Omental fat pad (tissue), 4 donors: Measurements from ENCODE around the gene FLVCR2. TPM values are rescaled to one million over a fixed set of nuclear protein-coding genes. Genes with fewer than 3 reads are reported as not detected.

ENCODE experiments used
- ATAC-seq: fragments of 150-250 bp; one replicate; pipeline ENCODE4 v1.9.1; 2016; ENCODE audit warnings: mild to moderate bottlenecking, moderate library complexity; ENCODE audit not compliant: low FRiP score
- DNase-seq: peaks from one replicate; pipeline ENCODE4 v3.0.0-alpha.2; 2019; ENCODE audit warnings: low spot score
- total RNA-seq, 4 donors: library from RNA; depleted of rRNA; stranded (reverse); fragments of >200 nt; gene quantifications; one replicate each; pipeline ENCODE4 v1.1.0, GENCODE V29; 2016
- TF ChIP-seq, protein P1 (sequence below), 3 donors: fragments of 450-650 bp; IDR thresholded peaks; one replicate each; pipeline ENCODE4 v1.5.1; 2016 to 2017; ENCODE audit warnings: antibody characterized with exemption in 3 of 3, mild to moderate bottlenecking in 3 of 3, moderate library complexity in 2 of 3

FLVCR2 gene
- total RNA-seq, 4 donors from 2014 or later: 5.8 to 25.6 (median 11.8) TPM

DNA sequence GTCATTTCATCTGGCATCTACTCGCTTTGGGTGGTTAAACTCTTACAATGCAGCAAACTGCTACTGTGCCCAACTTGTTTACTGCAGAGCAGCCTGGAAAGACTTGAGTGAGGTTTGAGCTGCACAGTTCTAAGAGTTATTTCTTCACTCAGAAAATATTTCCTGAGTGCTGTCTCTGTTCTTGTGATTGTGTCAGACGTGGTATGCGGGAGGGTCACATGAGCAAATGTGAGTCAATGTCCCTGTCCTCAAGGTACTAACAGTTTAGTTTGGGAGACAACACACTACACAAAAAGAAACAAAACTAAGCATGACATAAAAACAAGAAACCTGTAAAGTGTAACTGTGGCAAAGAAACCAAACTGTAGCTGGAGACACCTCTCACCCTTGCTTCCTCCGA lies 32.4 kb downstream of the FLVCR2 start:
- TF ChIP-seq, protein P1, sequence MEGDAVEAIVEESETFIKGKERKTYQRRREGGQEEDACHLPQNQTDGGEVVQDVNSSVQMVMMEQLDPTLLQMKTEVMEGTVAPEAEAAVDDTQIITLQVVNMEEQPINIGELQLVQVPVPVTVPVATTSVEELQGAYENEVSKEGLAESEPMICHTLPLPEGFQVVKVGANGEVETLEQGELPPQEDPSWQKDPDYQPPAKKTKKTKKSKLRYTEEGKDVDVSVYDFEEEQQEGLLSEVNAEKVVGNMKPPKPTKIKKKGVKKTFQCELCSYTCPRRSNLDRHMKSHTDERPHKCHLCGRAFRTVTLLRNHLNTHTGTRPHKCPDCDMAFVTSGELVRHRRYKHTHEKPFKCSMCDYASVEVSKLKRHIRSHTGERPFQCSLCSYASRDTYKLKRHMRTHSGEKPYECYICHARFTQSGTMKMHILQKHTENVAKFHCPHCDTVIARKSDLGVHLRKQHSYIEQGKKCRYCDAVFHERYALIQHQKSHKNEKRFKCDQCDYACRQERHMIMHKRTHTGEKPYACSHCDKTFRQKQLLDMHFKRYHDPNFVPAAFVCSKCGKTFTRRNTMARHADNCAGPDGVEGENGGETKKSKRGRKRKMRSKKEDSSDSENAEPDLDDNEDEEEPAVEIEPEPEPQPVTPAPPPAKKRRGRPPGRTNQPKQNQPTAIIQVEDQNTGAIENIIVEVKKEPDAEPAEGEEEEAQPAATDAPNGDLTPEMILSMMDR (IDR thresholded peaks at IDR 0.05): no peak
- no peak for DNase-seq
- peak; percentile 35 for ATAC-seq

DNA sequence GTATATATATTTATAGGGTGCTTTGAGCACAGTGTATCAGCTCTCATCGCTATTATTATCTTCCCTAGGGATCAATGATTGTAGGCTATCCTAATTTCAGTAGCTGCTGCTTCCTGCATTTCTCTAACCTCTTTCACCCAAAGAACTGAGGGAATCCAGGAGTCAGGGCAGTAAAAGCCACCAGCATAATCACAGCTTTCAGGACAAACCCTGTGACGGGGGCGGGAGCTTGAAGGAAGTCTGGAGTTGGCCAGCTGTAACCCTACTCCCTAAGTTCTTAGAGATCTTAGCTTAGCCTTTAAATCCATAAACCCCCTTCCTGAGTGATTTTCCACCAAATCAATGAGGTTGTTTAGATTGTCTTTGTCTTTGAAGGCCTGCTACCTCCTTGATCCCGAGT lies 33.7 kb downstream of the FLVCR2 start:
- TF ChIP-seq, protein P1 (IDR thresholded peaks at IDR 0.05): no peak
- ATAC-seq: no peak
- no peak for DNase-seq

DNA sequence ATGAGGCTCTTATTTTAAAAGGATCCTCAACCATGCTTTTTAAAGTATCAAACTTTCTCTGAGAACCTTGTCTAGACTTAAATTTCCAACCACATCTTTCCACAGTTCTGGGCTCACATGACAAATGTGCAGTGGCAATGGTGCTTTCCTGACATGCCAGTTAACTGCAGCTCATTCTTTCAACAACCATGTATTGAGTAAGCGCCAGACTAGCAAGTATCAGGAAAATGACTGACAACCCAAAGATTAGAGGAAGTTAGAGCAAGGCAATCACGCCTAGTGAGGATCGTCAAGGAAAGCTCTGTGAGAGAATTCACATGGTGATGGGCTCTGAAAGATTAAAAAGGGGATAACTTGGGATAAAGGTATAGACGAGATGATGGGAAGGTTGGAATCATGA lies 35.8 kb downstream of the FLVCR2 start:
- no peak for ATAC-seq
- TF ChIP-seq, protein P1 (IDR thresholded peaks at IDR 0.05): no peak
- no peak for DNase-seq

DNA sequence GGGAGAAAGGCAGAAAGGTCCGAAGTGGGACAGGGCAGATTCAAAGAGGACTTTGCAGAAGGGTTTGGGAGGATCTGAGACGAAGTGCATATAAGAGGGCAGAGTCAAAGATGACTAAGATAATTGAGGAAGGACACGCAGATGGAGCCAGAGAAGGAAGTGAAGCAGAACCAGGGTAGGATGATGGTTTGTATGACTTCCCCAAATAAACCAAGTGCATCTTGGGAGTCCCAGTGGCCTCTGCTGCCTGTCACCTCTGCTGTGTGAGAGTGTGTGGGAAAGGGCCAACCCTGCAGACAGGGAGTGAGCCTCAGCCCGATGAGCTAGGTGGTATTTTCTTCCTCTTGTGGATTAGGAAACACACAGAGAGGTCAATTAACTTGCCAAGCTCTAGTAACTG lies 36.8 kb downstream of the FLVCR2 start:
- TF ChIP-seq, protein P1 (IDR thresholded peaks at IDR 0.05): no peak
- ATAC-seq: no peak

DNA sequence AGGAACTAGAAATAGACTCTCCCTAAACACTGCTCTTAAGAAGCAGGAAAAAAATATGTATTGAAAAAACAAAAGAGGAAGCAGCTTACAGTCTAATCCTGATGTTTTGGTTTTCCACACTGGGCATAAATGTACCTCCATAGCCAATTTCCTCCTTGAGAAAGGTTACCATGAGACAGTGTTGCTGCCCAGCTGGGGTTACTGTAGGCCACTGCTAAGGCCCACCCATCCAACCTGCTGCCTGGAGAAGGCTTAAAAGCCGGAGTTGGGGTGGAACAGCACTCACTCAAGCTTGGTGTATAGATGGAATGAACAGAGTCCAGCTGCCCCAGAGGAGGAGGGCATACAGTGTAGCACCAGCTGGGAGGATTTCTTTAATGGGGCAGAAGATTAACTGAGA lies 41.1 kb downstream of the FLVCR2 start:
- DNase-seq (no peak), ATAC-seq (no peak)
- TF ChIP-seq, protein P1 (IDR thresholded peaks at IDR 0.05): no peak

More for the DNA sequence above, 36.8 kb downstream of the FLVCR2 start:
- DNase-seq: no peak

DNA sequence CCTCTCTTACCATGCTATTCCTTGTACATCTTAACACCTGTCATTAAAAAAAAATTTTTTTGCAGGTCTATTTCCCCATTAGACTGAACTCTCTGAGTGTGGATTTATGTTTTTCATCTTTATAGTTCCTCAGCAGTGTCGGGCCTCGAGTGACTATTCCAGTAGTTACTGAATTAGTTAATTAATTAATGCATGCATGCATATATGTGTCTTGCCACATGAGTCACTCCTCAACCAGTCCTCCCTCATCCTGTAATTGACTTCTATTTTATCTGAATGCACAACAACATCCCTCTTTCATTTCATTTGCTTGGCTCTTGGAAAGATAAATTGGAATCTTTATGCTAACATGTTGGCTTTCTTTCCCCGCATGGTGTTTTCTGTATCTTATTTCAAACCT lies 46.6 kb downstream of the FLVCR2 start:
- no peak for DNase-seq
- no peak for ATAC-seq
- TF ChIP-seq, protein P1 (IDR thresholded peaks at IDR 0.05): no peak

DNA sequence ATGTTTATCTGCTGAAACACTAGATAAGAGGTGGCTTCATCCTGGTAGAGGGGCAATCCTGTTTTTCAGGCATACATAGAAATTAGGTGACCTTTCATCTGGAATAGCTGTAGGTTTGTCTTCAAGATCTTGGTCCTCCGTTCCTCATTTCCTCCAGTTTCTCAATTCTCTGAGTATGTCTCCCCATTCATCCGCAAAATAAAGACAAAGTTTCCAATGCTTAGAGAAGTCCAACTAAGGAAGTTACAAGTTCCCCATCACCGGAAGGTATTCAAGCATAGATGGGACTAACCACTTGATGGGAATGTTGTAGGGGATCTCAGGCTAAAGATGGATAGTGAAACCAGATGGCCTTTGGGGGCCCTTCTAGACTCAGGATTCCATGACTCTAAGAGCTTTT lies 48.0 kb downstream of the FLVCR2 start:
- ATAC-seq: no peak
- TF ChIP-seq, protein P1 (IDR thresholded peaks at IDR 0.05): no peak
- no peak for DNase-seq
